ENCODE results near the gene SLC39A11.

GRCh38 chr17:73066148-73066884 lies 26.2 kb downstream of the SLC39A11 start:
- TF ChIP-seq EGR1 (IDR thresholded peaks at IDR 0.05; ENCODE audit: low read depth) (no peak), POLR2A (IDR thresholded peaks at IDR 0.05; ENCODE audit: borderline replicate concordance, extremely low read depth, insufficient read depth, insufficient read length) (no peak)
- TF ChIP-seq, protein P1, sequence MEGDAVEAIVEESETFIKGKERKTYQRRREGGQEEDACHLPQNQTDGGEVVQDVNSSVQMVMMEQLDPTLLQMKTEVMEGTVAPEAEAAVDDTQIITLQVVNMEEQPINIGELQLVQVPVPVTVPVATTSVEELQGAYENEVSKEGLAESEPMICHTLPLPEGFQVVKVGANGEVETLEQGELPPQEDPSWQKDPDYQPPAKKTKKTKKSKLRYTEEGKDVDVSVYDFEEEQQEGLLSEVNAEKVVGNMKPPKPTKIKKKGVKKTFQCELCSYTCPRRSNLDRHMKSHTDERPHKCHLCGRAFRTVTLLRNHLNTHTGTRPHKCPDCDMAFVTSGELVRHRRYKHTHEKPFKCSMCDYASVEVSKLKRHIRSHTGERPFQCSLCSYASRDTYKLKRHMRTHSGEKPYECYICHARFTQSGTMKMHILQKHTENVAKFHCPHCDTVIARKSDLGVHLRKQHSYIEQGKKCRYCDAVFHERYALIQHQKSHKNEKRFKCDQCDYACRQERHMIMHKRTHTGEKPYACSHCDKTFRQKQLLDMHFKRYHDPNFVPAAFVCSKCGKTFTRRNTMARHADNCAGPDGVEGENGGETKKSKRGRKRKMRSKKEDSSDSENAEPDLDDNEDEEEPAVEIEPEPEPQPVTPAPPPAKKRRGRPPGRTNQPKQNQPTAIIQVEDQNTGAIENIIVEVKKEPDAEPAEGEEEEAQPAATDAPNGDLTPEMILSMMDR (IDR thresholded peaks at IDR 0.05 in 2 of 3, conservative IDR thresholded peaks at IDR 0.05 in 1 of 3; ENCODE audit: borderline replicate concordance in 1 of 3, insufficient read depth in 1 of 3, low read depth in 2 of 3, low read length in 2 of 3): no peak
